CD4-positive, alpha-beta T cell treated with Interleukin-17A for 1 hour (primary cell): ENCODE measurements around the gene RPSA.
"Not testable (repeated sequence)": the region's sequence is repeated elsewhere in the genome, so short reads cannot be mapped to it uniquely, and the experiment has no call there.

Experiments used
- DNase-seq: peaks from one replicate; pipeline ENCODE4 v3.0.0-alpha.2; 2020

Gene RPSA

GRCh38 chr3:39406368-39407258 is at the start of gene RPSA:
Gene RPSA (plus strand): TSS chr3:39406720. CDS start chr3:39407654, 934 bp downstream.
- peak; percentile 98 for DNase-seq

- peak; percentile 33 for DNase-seq
These were observed 48.2 kb upstream of the RPSA start for GRCh38 chr3:39358333-39358732.

GRCh38 chr3:39361252-39361927 is 45.1 kb upstream of the RPSA start:
- DNase-seq = peak; percentile 64

DNA sequence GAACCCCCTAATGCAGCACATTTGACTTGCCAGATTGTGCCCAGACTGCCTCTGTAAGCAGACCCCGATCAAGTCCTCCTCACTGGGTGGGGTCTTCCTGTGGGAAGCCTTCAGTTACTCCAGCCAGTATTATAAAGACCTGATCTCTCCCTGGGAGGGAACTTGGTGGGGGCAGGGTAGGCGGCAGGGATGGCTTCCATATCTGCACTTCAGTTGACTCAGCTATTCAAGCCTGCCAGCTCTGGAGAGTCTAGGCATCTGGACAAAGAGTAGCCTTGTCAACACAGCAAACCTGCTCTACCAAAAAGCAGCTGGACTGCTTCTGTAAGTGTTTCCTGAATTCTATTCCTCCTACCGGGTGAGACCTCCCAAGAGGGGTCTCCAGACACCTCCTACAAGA is 44.3 kb upstream of the RPSA start:
- no peak for DNase-seq

GRCh38 chr3:39362812-39363211 is 43.7 kb upstream of the RPSA start:
- no peak for DNase-seq

DNA sequence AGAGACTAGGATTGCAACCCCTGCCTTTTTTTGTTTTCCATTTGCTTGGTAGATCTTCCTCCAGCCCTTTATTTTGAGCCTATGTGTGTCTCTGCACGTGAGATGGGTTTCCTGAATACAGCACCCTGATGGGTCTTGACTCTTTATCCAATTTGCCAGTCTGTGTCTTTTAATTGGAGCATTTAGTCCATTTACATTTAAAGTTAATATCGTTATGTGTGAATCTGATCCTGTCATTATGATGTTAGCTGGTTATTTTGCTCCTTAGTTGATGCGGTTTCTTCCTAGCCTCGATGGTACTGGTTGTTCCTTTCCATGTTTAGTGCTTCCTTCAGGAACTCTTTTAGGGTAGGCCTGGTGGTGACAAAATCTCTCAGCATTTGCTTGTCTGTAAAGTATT is 36.1 kb upstream of the RPSA start:
- not testable (repeated sequence) for DNase-seq

- DNase-seq = no peak
These were observed 33.7 kb upstream of the RPSA start for GRCh38 chr3:39372833-39373232.

DNA sequence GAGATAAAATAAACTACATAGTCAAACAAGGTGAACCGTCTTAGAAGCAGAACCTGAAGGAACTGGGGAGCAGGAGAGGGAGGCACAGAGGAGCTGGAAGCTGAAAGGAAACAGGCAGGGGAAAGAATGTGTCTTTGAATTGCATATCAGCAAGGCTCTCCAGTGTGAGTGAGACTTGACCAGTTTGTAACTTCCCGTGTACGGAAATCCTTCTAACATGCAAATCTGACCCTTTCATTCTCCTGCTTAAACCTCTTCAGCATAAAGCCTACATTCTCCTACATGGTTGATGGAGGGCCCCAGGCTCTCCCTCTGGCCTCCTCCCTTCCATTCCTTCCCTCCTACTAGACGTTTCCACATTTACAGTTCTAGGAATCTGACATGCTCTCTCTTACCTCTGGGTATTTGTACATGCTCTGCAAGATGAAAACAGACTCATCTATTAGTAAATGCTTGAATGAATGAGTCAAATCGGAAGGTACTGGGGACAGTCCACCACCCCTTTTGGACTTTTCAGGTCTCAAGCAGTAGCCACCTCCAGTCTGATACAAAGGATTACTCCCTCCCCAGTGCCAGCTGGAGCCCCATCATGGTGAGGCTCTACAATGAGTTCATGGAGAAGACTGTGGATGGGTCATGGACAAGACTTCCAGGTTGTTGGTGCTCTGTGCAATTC is 29.4 kb upstream of the RPSA start:
- DNase-seq = no peak

- DNase-seq = peak; percentile 78
These were observed 28.4 kb upstream of the RPSA start for GRCh38 chr3:39378088-39378487.

- no peak for DNase-seq
These were observed 27.4 kb upstream of the RPSA start for GRCh38 chr3:39378957-39379777.

- no peak for DNase-seq
These were observed 26.8 kb upstream of the RPSA start for GRCh38 chr3:39379778-39380155.

GRCh38 chr3:39381432-39381831 is 25.1 kb upstream of the RPSA start:
- no peak for DNase-seq

DNA sequence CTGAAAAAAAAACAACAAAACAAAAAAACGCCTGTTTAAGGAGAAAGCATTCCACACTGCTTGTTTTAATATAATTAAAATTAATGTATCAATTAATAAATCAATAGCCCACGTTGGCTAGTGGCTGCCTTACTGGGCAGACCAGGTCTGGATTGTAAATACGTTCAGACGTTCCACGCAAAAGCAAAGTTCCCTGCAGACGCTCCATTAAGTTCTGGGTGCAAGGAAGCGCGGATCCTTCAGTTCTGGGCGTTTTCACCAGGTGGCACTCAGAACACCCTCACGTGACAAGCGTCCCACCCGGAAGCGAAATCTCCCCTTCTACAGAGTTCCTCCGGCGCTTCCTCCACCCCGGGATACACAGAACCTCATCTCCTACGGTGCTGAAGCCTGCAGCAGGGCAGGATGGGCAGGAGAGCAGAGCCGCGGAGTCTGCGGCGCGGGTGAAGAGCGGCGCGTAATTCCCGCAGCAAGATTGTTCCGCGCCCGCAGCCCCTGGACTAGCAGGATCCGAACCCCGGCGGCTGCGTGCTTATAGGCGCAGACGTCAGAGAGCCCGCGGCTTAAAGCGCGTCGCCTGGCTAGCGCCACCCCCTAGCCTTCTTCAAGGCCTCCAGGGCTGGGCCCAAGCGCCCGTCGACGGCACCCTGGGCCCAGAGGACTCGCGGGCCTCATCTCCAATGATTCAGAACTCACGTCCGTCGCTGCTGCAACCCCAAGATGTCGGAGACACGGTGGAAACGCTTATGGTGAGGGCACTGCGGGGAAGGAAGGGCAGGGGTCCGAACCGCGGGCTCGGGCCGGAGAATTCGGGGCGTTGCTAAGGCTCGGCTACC is 23.3 kb upstream of the RPSA start, which contains the start of gene SLC25A38:
TSS of gene SLC25A38 (plus strand) at position 326 of the 836 bp plus-strand sequence. CDS start at position 681, 355 bp downstream.
- DNase-seq = peak; percentile 79

- DNase-seq = peak; percentile 94
These were observed 22.4 kb upstream of the RPSA start for GRCh38 chr3:39383881-39384664.

DNA sequence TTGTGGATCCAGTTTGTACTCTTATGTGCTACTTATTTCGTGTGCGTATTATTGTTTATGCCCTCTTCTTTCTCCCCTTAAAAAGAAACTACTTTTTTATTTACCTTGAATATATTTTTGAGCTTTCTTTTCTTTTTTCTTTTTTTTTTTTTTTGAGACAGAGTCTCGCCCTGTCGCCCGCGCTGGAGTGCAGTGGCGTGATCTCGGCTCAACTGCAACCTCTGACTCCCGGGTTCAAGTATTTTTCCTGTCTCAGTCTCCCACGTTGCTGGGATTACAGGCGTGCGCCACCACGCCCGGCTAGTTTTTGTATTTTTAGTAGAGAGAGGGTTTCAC is 21.9 kb upstream of the RPSA start:
- DNase-seq = no peak

DNA sequence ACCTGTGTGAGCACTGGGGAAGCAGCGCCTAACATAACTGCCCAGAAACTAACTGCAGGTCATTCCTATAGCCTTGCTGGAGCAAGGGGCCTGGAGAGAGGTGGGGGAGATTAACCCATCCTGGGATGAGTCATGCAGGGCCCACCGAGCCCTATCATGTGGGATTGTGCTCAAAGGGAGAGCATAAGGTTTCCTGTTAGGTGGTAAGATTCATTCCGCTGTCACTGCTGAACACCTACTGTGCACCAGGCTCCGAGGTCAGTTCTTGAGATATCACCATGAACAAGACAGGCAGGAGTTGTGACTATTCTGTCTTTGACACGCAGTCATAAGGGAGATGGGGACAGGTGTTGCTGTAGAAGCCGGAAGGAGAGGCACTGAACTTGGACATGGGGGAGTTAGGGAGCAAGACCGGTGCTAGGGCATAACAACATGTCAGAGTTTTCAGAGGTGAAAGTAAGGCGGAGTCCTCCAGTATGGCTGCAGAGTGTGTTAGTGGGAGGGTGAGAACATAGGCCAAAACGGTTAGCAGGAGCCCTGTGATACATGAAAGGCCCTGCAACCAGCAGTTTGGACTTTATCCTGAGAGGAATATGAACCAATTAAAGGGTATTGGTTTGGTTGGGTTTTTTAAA is 20.9 kb upstream of the RPSA start:
- no peak for DNase-seq

DNA sequence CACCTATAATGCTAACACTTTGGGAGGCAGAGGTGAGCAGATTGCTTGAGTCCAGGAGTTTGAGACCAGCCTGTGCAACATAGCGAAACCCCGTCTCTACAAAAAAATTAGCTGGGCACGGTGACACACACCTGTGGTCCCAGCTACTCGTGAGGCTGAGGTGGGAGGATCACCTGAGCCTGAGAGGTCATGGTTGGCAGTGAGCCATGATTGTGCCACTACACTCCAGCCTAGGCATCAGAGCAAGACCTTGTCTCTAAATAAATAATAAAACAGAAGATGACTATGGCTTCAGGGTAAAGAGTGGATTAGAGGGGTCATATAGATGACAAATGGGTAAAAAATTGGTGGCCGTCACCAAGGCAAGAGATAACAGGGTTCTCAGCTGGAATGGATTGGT is 20.2 kb upstream of the RPSA start:
- DNase-seq = no peak

DNA sequence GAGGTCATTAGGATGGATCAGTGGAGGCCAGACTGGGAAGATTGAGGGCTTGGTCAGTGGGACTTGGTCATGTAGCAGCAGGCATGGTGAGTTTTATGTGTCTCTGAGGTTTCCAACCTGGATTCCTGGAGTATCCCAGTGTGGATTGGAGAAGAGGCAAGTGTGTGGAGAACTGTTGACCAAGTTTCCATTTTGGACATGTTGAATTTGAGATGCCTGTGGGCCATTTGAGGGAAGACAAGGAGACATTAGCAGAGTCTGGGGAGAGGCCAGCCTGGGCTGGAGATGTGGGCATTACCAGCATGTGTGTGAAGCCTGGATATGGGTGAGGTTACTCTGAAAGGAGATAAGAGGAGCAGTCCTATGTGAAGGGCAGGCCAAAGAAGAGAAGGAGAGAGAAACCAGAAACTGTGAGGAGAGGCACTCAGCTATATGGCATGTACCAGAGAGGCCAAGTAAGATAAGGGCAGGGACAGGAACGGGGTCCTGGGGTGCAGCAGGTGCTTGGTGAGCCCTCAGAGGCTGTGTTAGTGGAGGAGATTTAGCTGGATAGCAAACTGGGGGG is 19.0 kb upstream of the RPSA start:
- DNase-seq = no peak

DNA sequence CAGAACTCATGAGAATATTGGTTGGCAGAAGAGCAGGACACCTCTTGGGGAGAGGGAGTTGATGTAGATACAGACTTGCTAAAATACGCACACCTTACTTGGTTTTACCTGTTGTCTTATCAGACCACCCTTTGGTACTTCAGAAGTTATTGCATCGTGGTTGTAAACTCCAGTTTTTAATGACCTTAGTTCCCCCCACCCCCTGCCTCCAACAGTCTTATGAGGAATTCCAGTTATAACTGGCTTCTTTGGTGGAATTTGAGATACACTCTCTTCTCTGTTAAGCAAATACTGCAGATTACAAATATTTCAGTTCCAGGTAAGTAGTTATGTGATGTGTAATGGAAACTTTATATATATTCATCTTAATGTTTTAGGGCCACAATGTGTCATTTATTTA is 18.4 kb upstream of the RPSA start:
- no peak for DNase-seq

DNA sequence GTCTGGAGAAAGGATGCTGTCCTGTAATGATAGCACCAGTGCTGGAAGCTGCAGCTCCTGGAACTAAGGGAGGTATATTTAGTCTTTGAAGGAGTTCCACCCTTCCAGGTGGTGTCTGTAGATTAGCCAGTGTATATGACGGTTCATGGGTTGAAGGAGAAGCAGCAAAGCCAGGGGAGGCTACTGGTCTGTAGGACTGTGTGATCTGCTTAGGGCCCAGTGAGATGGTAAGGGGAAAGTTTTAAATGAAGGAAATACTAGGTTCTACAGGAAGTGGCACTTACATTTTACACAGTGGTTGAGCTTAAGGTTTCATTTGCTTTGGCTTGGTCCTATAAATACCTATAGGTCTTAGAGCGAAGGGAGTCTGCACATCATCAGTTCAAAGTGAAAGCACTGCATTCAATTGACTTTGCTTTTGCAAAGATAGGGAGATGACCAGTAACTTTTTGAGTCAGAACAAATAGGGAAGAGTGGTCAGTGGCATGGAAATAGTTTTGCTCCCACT is 17.7 kb upstream of the RPSA start:
- peak; percentile 31 for DNase-seq
